OCI-LY1 (cell line): ENCODE results near the gene SCARB2.

ENCODE experiments used
- H2AFZ ChIP-seq: fragments of 200-600 bp; sonication (generic), shearing (Covaris generic); 2 replicates; pipeline ENCODE4 v1.6.0; 2014; ENCODE audit warnings: antibody characterized with exemption, mild to moderate bottlenecking, low read length
- H3F3A ChIP-seq: fragments of 200-600 bp; sonication (generic), shearing (Covaris generic); 2 replicates; pipeline ENCODE4 v1.6.0; 2014; ENCODE audit warnings: mild to moderate bottlenecking, antibody characterized with exemption, low read length, moderate library complexity; ENCODE audit not compliant: insufficient read depth
- H3K27ac ChIP-seq: fragments of 200-600 bp; sonication (generic); 2 replicates; pipeline ENCODE4 v1.5.1; 2014; ENCODE audit warnings: low read length, mixed run types, mild to moderate bottlenecking, low read depth; ENCODE audit not compliant: poor library complexity, severe bottlenecking
- H3K27me3 ChIP-seq: fragments of 200-600 bp; sonication (generic); 2 replicates; pipeline ENCODE4 v1.6.0; 2014; ENCODE audit warnings: antibody characterized with exemption, mild to moderate bottlenecking, low read length, moderate library complexity; ENCODE audit not compliant: insufficient read depth
- H3K36me3 ChIP-seq: fragments of 200-600 bp; sonication (generic); 2 replicates; pipeline ENCODE4 v1.6.1; 2014; ENCODE audit warnings: mild to moderate bottlenecking, antibody characterized with exemption, low read length, moderate library complexity, mixed read lengths; ENCODE audit not compliant: insufficient read depth
- H3K4me1 ChIP-seq: fragments of 200-600 bp; sonication (generic); 2 replicates; pipeline ENCODE4 v1.5.1; 2014; ENCODE audit warnings: mild to moderate bottlenecking, low read length, moderate library complexity; ENCODE audit not compliant: insufficient read depth, severe bottlenecking
- H3K4me2 ChIP-seq: fragments of 200-600 bp; sonication (generic), shearing (Covaris generic); 2 replicates; pipeline ENCODE4 v1.6.1; 2014; ENCODE audit warnings: low read length
- H3K4me3 ChIP-seq: fragments of 200-600 bp; sonication (generic); 2 replicates; pipeline ENCODE4 v1.5.1; 2014; ENCODE audit warnings: low read length, low read depth, mild to moderate bottlenecking, mixed read lengths; ENCODE audit not compliant: poor library complexity, severe bottlenecking
- H3K79me2 ChIP-seq: fragments of 200-600 bp; shearing (Covaris generic); 2 replicates; pipeline ENCODE4 v1.6.1; 2016; ENCODE audit warnings: mixed run types, low read length, mixed read lengths; ENCODE audit not compliant: insufficient read depth
- H3K9ac ChIP-seq: fragments of 200-600 bp; sonication (generic), shearing (Covaris generic); 2 replicates; pipeline ENCODE4 v1.6.1; 2014; ENCODE audit warnings: mild to moderate bottlenecking, low read length, mixed read lengths
- H3K9me2 ChIP-seq: fragments of 200-600 bp; sonication (generic), shearing (Covaris generic); 2 replicates; pipeline ENCODE4 v1.6.1; 2014; ENCODE audit warnings: low read depth, mild to moderate bottlenecking, low read length, mixed read lengths
- H3K9me3 ChIP-seq: fragments of 200-600 bp; shearing (Covaris generic); 2 replicates; pipeline ENCODE4 v1.6.1; 2014; ENCODE audit warnings: low read length, mixed read lengths
- H4K20me1 ChIP-seq: fragments of 200-600 bp; sonication (generic), shearing (Covaris generic); 2 replicates; pipeline ENCODE4 v1.6.0; 2016; ENCODE audit warnings: mild to moderate bottlenecking, low read length; ENCODE audit not compliant: insufficient read depth
- CTCF ChIP-seq: fragments of 200-600 bp; sonication (generic), shearing (Covaris generic); IDR thresholded peaks from 2 replicates; pipeline ENCODE4 v1.5.1; 2017; ENCODE audit warnings: mild to moderate bottlenecking, antibody characterized with exemption, low read length, moderate library complexity, mixed read lengths
- EZH2 ChIP-seq: fragments of 200-600 bp; sonication (generic), shearing (Covaris generic); IDR thresholded peaks from 2 replicates; pipeline ENCODE4 v1.8.0; 2017; ENCODE audit warnings: borderline replicate concordance, mixed run types, mild to moderate bottlenecking, antibody characterized with exemption, low read length, moderate library complexity, mixed read lengths

Gene SCARB2

GRCh38 chr4:76214177-76214675, 602 bp upstream of the SCARB2 start:
- Histone ChIP-seq H3K9me3 (no peaks in the 10 kb centered on the region), H3K79me2 (no peaks in the 10 kb centered on the region), H3K27me3 (no peaks in the 10 kb centered on the region), H3K4me2 (peak overlapping the region; percentile 88), H3K9ac (peak overlapping the region; percentile 78), H4K20me1 (no peaks in the 10 kb centered on the region), H2AFZ (peak overlapping the region; percentile 61), H3K4me1 (peaks cover 41% of the 10 kb centered on the region), H3K4me3 (peak overlapping the region; percentile 85), H3K36me3 (no peaks in the 10 kb centered on the region), H3F3A (no peaks in the 10 kb centered on the region), H3K9me2 (no peaks in the 10 kb centered on the region), H3K27ac (peak overlapping the region; percentile 46)
- TF ChIP-seq EZH2 (no peak), CTCF (peak; percentile 4; the same call in 1 of the 2 replicates)

GRCh38 chr4:76212851-76213414, 691 bp downstream of the SCARB2 start:
- no peaks in the 10 kb centered on the region for H3F3A ChIP-seq
- peak overlapping the region; percentile 88 for H3K4me2 ChIP-seq
- H3K9ac ChIP-seq: peak overlapping the region; percentile 78
- H3K79me2 ChIP-seq: no peaks in the 10 kb centered on the region
- peaks cover 41% of the 10 kb centered on the region for H3K4me1 ChIP-seq
- no peaks in the 10 kb centered on the region for H3K9me2 ChIP-seq
- H3K9me3 ChIP-seq: no peaks in the 10 kb centered on the region
- peak overlapping the region; percentile 38 for H3K27ac ChIP-seq
- H4K20me1 ChIP-seq: no peaks in the 10 kb centered on the region
- no peaks in the 10 kb centered on the region for H3K27me3 ChIP-seq
- H2AFZ ChIP-seq: no peak overlapping the region
- no peaks in the 10 kb centered on the region for H3K36me3 ChIP-seq
- no peak for TF ChIP-seq CTCF
- no peak for TF ChIP-seq EZH2
- H3K4me3 ChIP-seq: peak overlapping the region; percentile 85

- no peak for TF ChIP-seq EZH2
- no peak for TF ChIP-seq CTCF
- no peaks in the 10 kb centered on the region for H3K9me3 ChIP-seq
- peak overlapping the region; percentile 85 for H3K4me3 ChIP-seq
- no peak overlapping the region for H2AFZ ChIP-seq
- H3K79me2 ChIP-seq: no peaks in the 10 kb centered on the region
- H3K4me1 ChIP-seq: peaks cover 41% of the 10 kb centered on the region
- H3K9me2 ChIP-seq: no peaks in the 10 kb centered on the region
- peak overlapping the region; percentile 88 for H3K4me2 ChIP-seq
- H3K36me3 ChIP-seq: no peaks in the 10 kb centered on the region
- H4K20me1 ChIP-seq: no peaks in the 10 kb centered on the region
- peak overlapping the region; percentile 78; the same call in 1 of the 2 replicates for H3K9ac ChIP-seq
- no peaks in the 10 kb centered on the region for H3K27me3 ChIP-seq
- H3K27ac ChIP-seq: no peak overlapping the region
- no peaks in the 10 kb centered on the region for H3F3A ChIP-seq
Observed at GRCh38 chr4:76211769-76212708, 1.6 kb downstream of the SCARB2 start.
